ENCODE data around the gene C1QA. TPM values are rescaled to one million over a fixed set of nuclear protein-coding genes. Genes with fewer than 3 reads are reported as not detected.

The C1QA gene
- total and polyA plus RNA-seq, 10 of the 15 experiments (the other 5 are each of a cell fraction or from before 2014, with no cell fraction given) = 0.59 TPM; not detected in 9

DNA sequence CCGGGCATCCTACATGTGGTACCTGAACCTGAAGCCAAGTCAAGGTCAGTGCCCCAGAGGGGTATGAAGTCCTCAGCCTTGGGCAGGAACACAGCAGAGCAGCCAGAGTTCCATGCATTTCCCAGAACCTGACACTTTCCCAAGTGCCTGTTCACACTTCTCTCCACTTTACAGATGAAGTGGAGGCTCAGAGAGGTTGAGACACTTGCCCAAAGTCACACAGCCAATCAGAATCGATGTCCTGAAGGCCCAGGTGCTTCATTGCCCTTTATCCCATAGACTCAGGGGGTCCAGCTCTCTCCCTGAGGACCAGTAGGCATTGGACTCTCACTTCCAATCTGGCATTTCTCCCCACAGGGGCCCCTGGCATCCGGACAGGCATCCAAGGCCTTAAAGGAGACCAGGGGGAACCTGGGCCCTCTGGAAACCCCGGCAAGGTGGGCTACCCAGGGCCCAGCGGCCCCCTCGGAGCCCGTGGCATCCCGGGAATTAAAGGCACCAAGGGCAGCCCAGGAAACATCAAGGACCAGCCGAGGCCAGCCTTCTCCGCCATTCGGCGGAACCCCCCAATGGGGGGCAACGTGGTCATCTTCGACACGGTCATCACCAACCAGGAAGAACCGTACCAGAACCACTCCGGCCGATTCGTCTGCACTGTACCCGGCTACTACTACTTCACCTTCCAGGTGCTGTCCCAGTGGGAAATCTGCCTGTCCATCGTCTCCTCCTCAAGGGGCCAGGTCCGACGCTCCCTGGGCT lies 2.2 kb downstream of the C1QA start (continued):
- TF ChIP-seq SIX5 (IDR thresholded peaks at IDR 0.05; ENCODE audit: low read depth, low read length, severe bottlenecking) (no peak), IRF4 (IDR thresholded peaks at IDR 0.05; ENCODE audit: low read depth, low read length) (no peak), ZNF207 (IDR thresholded peaks at IDR 0.05; ENCODE audit: borderline replicate concordance) (no peak), HCFC1 (IDR thresholded peaks at IDR 0.05; ENCODE audit: low read length) (no peak), WRNIP1 (IDR thresholded peaks at IDR 0.05; ENCODE audit: borderline replicate concordance, low read depth, low read length) (no peak), NFYB (IDR thresholded peaks at IDR 0.05; ENCODE audit: insufficient read depth, low read depth, low read length) (no peak), TCF12 (IDR thresholded peaks at IDR 0.05; ENCODE audit: low read depth, low read length) (no peak), PBX3 (IDR thresholded peaks at IDR 0.05; ENCODE audit: insufficient replicate concordance, low read depth, low read length) (no peak), SREBF1 (IDR thresholded peaks at IDR 0.05; ENCODE audit: low read length) (no peak)
- TF ChIP-seq, protein P1, sequence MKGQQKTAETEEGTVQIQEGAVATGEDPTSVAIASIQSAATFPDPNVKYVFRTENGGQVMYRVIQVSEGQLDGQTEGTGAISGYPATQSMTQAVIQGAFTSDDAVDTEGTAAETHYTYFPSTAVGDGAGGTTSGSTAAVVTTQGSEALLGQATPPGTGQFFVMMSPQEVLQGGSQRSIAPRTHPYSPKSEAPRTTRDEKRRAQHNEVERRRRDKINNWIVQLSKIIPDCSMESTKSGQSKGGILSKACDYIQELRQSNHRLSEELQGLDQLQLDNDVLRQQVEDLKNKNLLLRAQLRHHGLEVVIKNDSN (IDR thresholded peaks at IDR 0.05; ENCODE audit: borderline replicate concordance, extremely low read length, insufficient read depth, low read depth, low read length) = no peak
